Keratinocyte (primary cell): ENCODE measurements around the gene APEX1.

Experiments
- CTCF ChIP-seq, 3 experiments: IDR thresholded peaks in 1 of 3; conservative IDR thresholded peaks in 1 of 3; optimal IDR thresholded peaks in 1 of 3; 2 replicates in 2 of 3; 3 replicates in 1 of 3; pipeline versions ENCODE3 to v1.5.1; 2011; ENCODE audit warnings: low read length in 3 of 3, mild to moderate bottlenecking in 3 of 3, moderate library complexity in 2 of 3, control low read depth in 1 of 3, inconsistent platforms in 1 of 3; ENCODE audit not compliant: insufficient read depth in 2 of 3; ENCODE audit errors: extremely low read depth in 1 of 3
- EZH2 ChIP-seq: IDR thresholded peaks from one replicate; pipeline ENCODE4 v1.6.1; 2012; ENCODE audit warnings: inconsistent platforms, mild to moderate bottlenecking, low read length, moderate library complexity

- TF ChIP-seq CTCF (optimal IDR thresholded peaks at IDR 0.05 in 1 of 3, IDR thresholded peaks at IDR 0.05 in 1 of 3, conservative IDR thresholded peaks at IDR 0.05 in 1 of 3; ENCODE audit: extremely low read depth in 1 of 3, insufficient read depth in 2 of 3, low read length in 3 of 3) (no peak), EZH2 (no peak)
Measured at GRCh38 chr14:20468764-20469241, 13.8 kb downstream of the APEX1 start.
